Central memory CD8-positive, alpha-beta T cell (primary cell): ENCODE data around the gene ARHGAP26.
"Not testable (repeated sequence)": the region's sequence is repeated elsewhere in the genome, so short reads cannot be mapped to it uniquely, and the experiment has no call there.

Source experiments
- ATAC-seq: fragments of 150-1000 bp; cut with Tn5 transposase; replicated peaks from 2 replicates; pipeline ENCODE4 v1.10.0; 2022; ENCODE audit warnings: mild to moderate bottlenecking, moderate FRiP score, moderate number of reproducible peaks; ENCODE audit not compliant: poor library complexity, severe bottlenecking; ENCODE audit errors: extremely low read depth
- DNase-seq, 2 donors: peaks; one replicate each; pipeline ENCODE4 v3.0.0; 2021; ENCODE audit warnings: low spot score in 2 of 2
- H3K27ac Mint-ChIP-seq: one replicate; pipeline ENCODE4 v1.8.0; 2022; ENCODE audit warnings: low read depth, mild to moderate bottlenecking, moderate library complexity, mixed read lengths
- H3K27me3 Mint-ChIP-seq: one replicate; pipeline ENCODE4 v1.8.0; 2022; ENCODE audit warnings: mixed read lengths
- H3K36me3 Mint-ChIP-seq: one replicate; pipeline ENCODE4 v1.8.0; 2022; ENCODE audit warnings: mild to moderate bottlenecking, moderate library complexity, mixed read lengths; ENCODE audit not compliant: insufficient read depth
- H3K4me1 Mint-ChIP-seq: one replicate; pipeline ENCODE4 v1.8.0; 2022; ENCODE audit warnings: mixed read lengths
- H3K4me3 Mint-ChIP-seq: one replicate; pipeline ENCODE4 v1.8.0; 2022; ENCODE audit warnings: mild to moderate bottlenecking, moderate library complexity, mixed read lengths
- H3K9me3 Mint-ChIP-seq: one replicate; pipeline ENCODE4 v1.8.0; 2022; ENCODE audit warnings: mixed read lengths

Gene ARHGAP26

GRCh38 chr5:142974409-142974808, 204.2 kb downstream of the ARHGAP26 start:
- H3K4me1 Mint-ChIP-seq = peaks cover 90% of the 10 kb centered on the region
- DNase-seq = no peak
- peak overlapping the region; percentile 86 for H3K27ac Mint-ChIP-seq
- no peak for ATAC-seq
- H3K27me3 Mint-ChIP-seq = no peaks in the 10 kb centered on the region
- peaks cover 14% of the 10 kb centered on the region for H3K36me3 Mint-ChIP-seq
- H3K4me3 Mint-ChIP-seq = no peak overlapping the region
- H3K9me3 Mint-ChIP-seq = peaks cover 5% of the 10 kb centered on the region

- Mint-ChIP-seq H3K4me3 (peak overlapping the region; percentile 74), H3K9me3 (peaks cover 5% of the 10 kb centered on the region), H3K27me3 (no peaks in the 10 kb centered on the region), H3K36me3 (peaks cover 11% of the 10 kb centered on the region), H3K4me1 (peaks cover 89% of the 10 kb centered on the region), H3K27ac (peak overlapping the region; percentile 85)
- ATAC-seq = no peak
- no peak for DNase-seq
Measured at GRCh38 chr5:142976861-142977260, 206.7 kb downstream of the ARHGAP26 start.

- Mint-ChIP-seq H3K27ac (peak overlapping the region; percentile 85), H3K27me3 (no peaks in the 10 kb centered on the region), H3K4me1 (peaks cover 89% of the 10 kb centered on the region), H3K36me3 (peaks cover 11% of the 10 kb centered on the region), H3K9me3 (peaks cover 5% of the 10 kb centered on the region), H3K4me3 (peak overlapping the region; percentile 74)
- DNase-seq = peak; percentile 31 to 71
- peak; percentile 97 for ATAC-seq
Measured at GRCh38 chr5:142977363-142978051, 207.3 kb downstream of the ARHGAP26 start.

GRCh38 chr5:142978252-142978651, 208.1 kb downstream of the ARHGAP26 start:
- peak overlapping the region; percentile 74 for H3K4me3 Mint-ChIP-seq
- no peak for ATAC-seq
- H3K9me3 Mint-ChIP-seq = peaks cover 5% of the 10 kb centered on the region
- peaks cover 89% of the 10 kb centered on the region for H3K4me1 Mint-ChIP-seq
- no peak for DNase-seq
- H3K27ac Mint-ChIP-seq = peak overlapping the region; percentile 85
- no peaks in the 10 kb centered on the region for H3K27me3 Mint-ChIP-seq
- peaks cover 11% of the 10 kb centered on the region for H3K36me3 Mint-ChIP-seq

GRCh38 chr5:142978726-142979125, 208.5 kb downstream of the ARHGAP26 start:
- no peaks in the 10 kb centered on the region for H3K27me3 Mint-ChIP-seq
- peak overlapping the region; percentile 85 for H3K27ac Mint-ChIP-seq
- H3K36me3 Mint-ChIP-seq = peaks cover 11% of the 10 kb centered on the region
- ATAC-seq = no peak
- peaks cover 89% of the 10 kb centered on the region for H3K4me1 Mint-ChIP-seq
- peaks cover 5% of the 10 kb centered on the region for H3K9me3 Mint-ChIP-seq
- peak overlapping the region; percentile 74 for H3K4me3 Mint-ChIP-seq
- no peak for DNase-seq

GRCh38 chr5:142979636-142980035, 209.5 kb downstream of the ARHGAP26 start:
- Mint-ChIP-seq H3K4me3 (no peak overlapping the region), H3K27me3 (no peaks in the 10 kb centered on the region), H3K27ac (peak overlapping the region; percentile 85), H3K9me3 (peaks cover 4% of the 10 kb centered on the region), H3K4me1 (peaks cover 91% of the 10 kb centered on the region), H3K36me3 (peaks cover 11% of the 10 kb centered on the region)
- DNase-seq = no peak
- no peak for ATAC-seq

- H3K36me3 Mint-ChIP-seq = peaks cover 9% of the 10 kb centered on the region
- no peaks in the 10 kb centered on the region for H3K27me3 Mint-ChIP-seq
- H3K4me1 Mint-ChIP-seq = peaks cover 82% of the 10 kb centered on the region
- peak overlapping the region; percentile 72 for H3K27ac Mint-ChIP-seq
- H3K9me3 Mint-ChIP-seq = no peaks in the 10 kb centered on the region
- ATAC-seq = no peak
- DNase-seq = no peak
- H3K4me3 Mint-ChIP-seq = peak overlapping the region; percentile 28
Measured at GRCh38 chr5:142981475-142981874, 211.3 kb downstream of the ARHGAP26 start.

- Mint-ChIP-seq H3K36me3 (peaks cover 5% of the 10 kb centered on the region), H3K27ac (peak overlapping the region; percentile 72), H3K9me3 (no peaks in the 10 kb centered on the region), H3K4me3 (peak overlapping the region; percentile 28), H3K27me3 (no peaks in the 10 kb centered on the region), H3K4me1 (peaks cover 83% of the 10 kb centered on the region)
- no peak for DNase-seq
- no peak for ATAC-seq
Measured at GRCh38 chr5:142981886-142982820, 212.0 kb downstream of the ARHGAP26 start.

- peaks cover 76% of the 10 kb centered on the region for H3K4me1 Mint-ChIP-seq
- H3K36me3 Mint-ChIP-seq = peaks cover 4% of the 10 kb centered on the region
- H3K27me3 Mint-ChIP-seq = no peaks in the 10 kb centered on the region
- ATAC-seq (no peak), DNase-seq (no peak)
- H3K4me3 Mint-ChIP-seq = no peak overlapping the region
- H3K9me3 Mint-ChIP-seq = no peaks in the 10 kb centered on the region
- H3K27ac Mint-ChIP-seq = peak overlapping the region; percentile 72
Measured at GRCh38 chr5:142982821-142983200, 212.6 kb downstream of the ARHGAP26 start.

- DNase-seq (no peak), ATAC-seq (no peak)
- Mint-ChIP-seq H3K27ac (no peak overlapping the region), H3K4me1 (peaks cover 76% of the 10 kb centered on the region), H3K9me3 (peaks cover 7% of the 10 kb centered on the region), H3K36me3 (no peaks in the 10 kb centered on the region), H3K27me3 (no peaks in the 10 kb centered on the region), H3K4me3 (no peak overlapping the region)
Measured at GRCh38 chr5:142984011-142984410, 213.8 kb downstream of the ARHGAP26 start.

GRCh38 chr5:142984525-142984924, 214.3 kb downstream of the ARHGAP26 start:
- peak overlapping the region; percentile 62 for H3K27ac Mint-ChIP-seq
- H3K27me3 Mint-ChIP-seq = no peaks in the 10 kb centered on the region
- ATAC-seq = no peak
- H3K4me1 Mint-ChIP-seq = peaks cover 76% of the 10 kb centered on the region
- peaks cover 7% of the 10 kb centered on the region for H3K9me3 Mint-ChIP-seq
- DNase-seq = no peak
- H3K4me3 Mint-ChIP-seq = no peak overlapping the region
- no peaks in the 10 kb centered on the region for H3K36me3 Mint-ChIP-seq

GRCh38 chr5:142989270-142989669, 219.1 kb downstream of the ARHGAP26 start:
- not testable (repeated sequence) for H3K36me3 Mint-ChIP-seq, DNase-seq, H3K27ac Mint-ChIP-seq, ATAC-seq, H3K4me3 Mint-ChIP-seq, H3K27me3 Mint-ChIP-seq
- peaks cover 13% of the 10 kb centered on the region for H3K9me3 Mint-ChIP-seq
- peaks cover 65% of the 10 kb centered on the region for H3K4me1 Mint-ChIP-seq
